GM15510 (cell line): ENCODE data around the gene WHRN.

ENCODE experiments used
- POLR2A ChIP-seq: IDR thresholded peaks from 3 replicates; pipeline ENCODE4 v1.6.1; 2011; ENCODE audit warnings: borderline replicate concordance; ENCODE audit not compliant: insufficient read length; ENCODE audit errors: extremely low read depth

The WHRN gene

GRCh38 chr9:114397848-114398605, 107.2 kb downstream of the WHRN start:
- peak; percentile 59 for TF ChIP-seq POLR2A

GRCh38 chr9:114397219-114397847, 107.9 kb downstream of the WHRN start:
- TF ChIP-seq POLR2A = no peak

GRCh38 chr9:114396558-114397218, 108.6 kb downstream of the WHRN start:
- no peak for TF ChIP-seq POLR2A

- no peak for TF ChIP-seq POLR2A
These were observed 109.5 kb downstream of the WHRN start for GRCh38 chr9:114395768-114396167.

GRCh38 chr9:114395334-114395617, 110.0 kb downstream of the WHRN start:
- TF ChIP-seq POLR2A = no peak

GRCh38 chr9:114394523-114395333, 110.5 kb downstream of the WHRN start:
- no peak for TF ChIP-seq POLR2A

GRCh38 chr9:114392749-114393112, 112.5 kb downstream of the WHRN start:
- no peak for TF ChIP-seq POLR2A

- TF ChIP-seq POLR2A = no peak
These were observed 114.3 kb downstream of the WHRN start for GRCh38 chr9:114390952-114391351.

GRCh38 chr9:114389612-114390368, 115.5 kb downstream of the WHRN start:
- TF ChIP-seq POLR2A = no peak

GRCh38 chr9:114388764-114389375, 116.4 kb downstream of the WHRN start:
- no peak for TF ChIP-seq POLR2A

- no peak for TF ChIP-seq POLR2A
These were observed 117.0 kb downstream of the WHRN start for GRCh38 chr9:114388357-114388682.

GRCh38 chr9:114387680-114388356, 117.5 kb downstream of the WHRN start, which contains the start of gene AKNA:
Gene AKNA, minus strand, starts transcription at chr9:114387982. Its CDS starts 6,649 bp downstream, at chr9:114381333.
- peak; percentile 90 for TF ChIP-seq POLR2A

GRCh38 chr9:114386886-114387679, 118.2 kb downstream of the WHRN start:
- TF ChIP-seq POLR2A = peak; percentile 16
